Mesendoderm (in vitro differentiated cells): ENCODE data around the gene PTTG1.
A peak's percentile ranks its signal among the peaks of the same experiment; 100 is the strongest.
"Not testable (repeated sequence)": the region's sequence is repeated elsewhere in the genome, so short reads cannot be mapped to it uniquely, and the experiment has no call there.

Experiments used
- DNase-seq: peaks from one replicate; pipeline ENCODE4 v3.0.0; 2013
- H2AK5ac ChIP-seq: 2 replicates; pipeline ENCODE4 v1.6.1; 2013; ENCODE audit warnings: low read length, inconsistent platforms
- H2BK120ac ChIP-seq: 2 replicates; pipeline ENCODE4 v1.6.1; 2013; ENCODE audit warnings: low read depth, mild to moderate bottlenecking, low read length, moderate library complexity, mixed read lengths
- H2BK15ac ChIP-seq: replicated peaks from 2 replicates; pipeline ENCODE4 v1.6.1; 2013; ENCODE audit warnings: low read depth, mild to moderate bottlenecking, moderate library complexity
- H2BK5ac ChIP-seq: 2 replicates; pipeline ENCODE4 v1.6.1; 2013; ENCODE audit warnings: low read length, inconsistent platforms
- H3K18ac ChIP-seq: 2 replicates; pipeline ENCODE4 v1.6.1; 2013; ENCODE audit warnings: mild to moderate bottlenecking, low read length, mixed read lengths
- H3K23ac ChIP-seq: one replicate; pipeline ENCODE4 v1.6.1; 2013; ENCODE audit warnings: low read length
- H3K27ac ChIP-seq: 2 replicates; pipeline ENCODE4 v1.5.1; 2013; ENCODE audit warnings: low read depth, mild to moderate bottlenecking, inconsistent platforms, low read length, moderate library complexity
- H3K27me3 ChIP-seq: 2 replicates; pipeline ENCODE4 v1.6.1; 2013; ENCODE audit warnings: low read length, control low read depth, mild to moderate bottlenecking, inconsistent platforms; ENCODE audit not compliant: insufficient read depth, poor library complexity
- H3K36me3 ChIP-seq: 2 replicates; pipeline ENCODE4 v1.6.1; 2013; ENCODE audit warnings: low read length, inconsistent platforms; ENCODE audit not compliant: control insufficient read depth, insufficient read depth
- H3K4ac ChIP-seq: one replicate; pipeline ENCODE4 v1.6.1; 2013; ENCODE audit warnings: low read depth, mild to moderate bottlenecking, low read length, moderate library complexity
- H3K4me1 ChIP-seq: 2 replicates; pipeline ENCODE4 v1.6.1; 2013; ENCODE audit warnings: low read depth, low read length, inconsistent platforms; ENCODE audit not compliant: control insufficient read depth
- H3K4me2 ChIP-seq: 2 replicates; pipeline ENCODE4 v1.6.1; 2013; ENCODE audit warnings: low read length
- H3K4me3 ChIP-seq: 2 replicates; pipeline ENCODE4 v1.5.1; 2013; ENCODE audit warnings: mild to moderate bottlenecking, low read length
- H3K56ac ChIP-seq: one replicate; pipeline ENCODE4 v1.6.1; 2013; ENCODE audit warnings: low read length
- H3K79me1 ChIP-seq: 2 replicates; pipeline ENCODE4 v1.6.1; 2013; ENCODE audit warnings: low read length, inconsistent platforms
- H3K79me2 ChIP-seq: 2 replicates; pipeline ENCODE4 v1.6.1; 2013; ENCODE audit warnings: mild to moderate bottlenecking, low read length; ENCODE audit not compliant: control insufficient read depth, insufficient read depth
- H3K9ac ChIP-seq: 2 replicates; pipeline ENCODE4 v1.6.1; 2013; ENCODE audit warnings: low read length, inconsistent platforms
- H4K5ac ChIP-seq: one replicate; pipeline ENCODE4 v1.6.1; 2013; ENCODE audit warnings: low read length
- H4K8ac ChIP-seq: one replicate; pipeline ENCODE4 v1.6.1; 2013; ENCODE audit warnings: low read depth, mild to moderate bottlenecking, control low read depth, low read length, moderate library complexity
- WGBS: extraction: QIAGEN DNeasy Blood & Tissue Kit; methylation state at CpG from one replicate; pipeline ENCODE4 v1.1.7; 2013; ENCODE audit warnings: low lambda C conversion rate, missing lambda C conversion rate; ENCODE audit not compliant: insufficient coverage; ENCODE audit errors: extremely low coverage; 5-methylcytosine and 5-hydroxymethylcytosine counted together

Gene PTTG1

GRCh38 chr5:160432196-160432595 is 10.5 kb downstream of the PTTG1 start:
- Histone ChIP-seq H2BK15ac (no peak overlapping the region), H3K23ac (no peak overlapping the region), H3K27ac (no peak overlapping the region), H2BK120ac (no peak overlapping the region), H3K56ac (no peak overlapping the region), H3K4me2 (no peak overlapping the region), H3K79me1 (no peaks in the 10 kb centered on the region), H3K79me2 (no peaks in the 10 kb centered on the region), H3K36me3 (peaks cover 5% of the 10 kb centered on the region), H2BK5ac (no peak overlapping the region), H3K4ac (no peak overlapping the region), H4K5ac (no peak overlapping the region), H3K9ac (no peak overlapping the region), H3K4me3 (no peak overlapping the region), H2AK5ac (no peak overlapping the region), H3K27me3 (no peaks in the 10 kb centered on the region), H4K8ac (no peak overlapping the region), H3K18ac (no peak overlapping the region), H3K4me1 (no peaks in the 10 kb centered on the region)
- DNase-seq = no peak
- WGBS = no CpG with 5 or more reads among the region's 4 CpGs

DNA sequence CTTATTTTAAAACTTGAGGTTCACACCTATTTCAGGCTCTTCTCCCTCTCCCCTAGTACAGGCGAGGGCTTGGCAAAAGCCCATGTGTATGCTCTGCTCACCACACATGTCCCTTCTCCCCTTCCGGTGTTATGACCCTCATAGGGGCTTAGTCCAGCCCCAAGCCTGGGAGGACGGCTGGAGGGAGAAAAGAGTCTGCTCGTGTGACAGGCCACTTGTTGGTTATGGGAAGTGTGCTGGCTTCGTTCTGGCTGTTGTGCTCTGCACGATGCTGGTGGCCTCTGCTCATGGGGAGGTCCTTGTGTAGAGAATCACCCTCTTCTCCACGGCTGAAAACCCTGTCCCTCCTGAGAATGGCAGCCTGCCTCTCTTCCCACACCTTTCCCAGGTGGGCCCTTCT is 11.1 kb downstream of the PTTG1 start:
- no CpG with 5 or more reads among the region's 7 CpGs for WGBS
- H3K27me3 ChIP-seq = no peaks in the 10 kb centered on the region
- no peak overlapping the region for H3K4me3 ChIP-seq
- no peak for DNase-seq
- H3K4ac ChIP-seq = no peak overlapping the region
- no peak overlapping the region for H3K23ac ChIP-seq
- H2BK120ac ChIP-seq = no peak overlapping the region
- H2BK5ac ChIP-seq = no peak overlapping the region
- H2BK15ac ChIP-seq = no peak overlapping the region
- no peaks in the 10 kb centered on the region for H3K79me1 ChIP-seq
- H3K27ac ChIP-seq = no peak overlapping the region
- H2AK5ac ChIP-seq = no peak overlapping the region
- H3K9ac ChIP-seq = no peak overlapping the region
- no peaks in the 10 kb centered on the region for H3K79me2 ChIP-seq
- H3K4me2 ChIP-seq = no peak overlapping the region
- no peak overlapping the region for H3K56ac ChIP-seq
- H4K8ac ChIP-seq = no peak overlapping the region
- H4K5ac ChIP-seq = no peak overlapping the region
- no peaks in the 10 kb centered on the region for H3K36me3 ChIP-seq
- H3K4me1 ChIP-seq = no peaks in the 10 kb centered on the region
- no peak overlapping the region for H3K18ac ChIP-seq

GRCh38 chr5:160434022-160434531 is 12.4 kb downstream of the PTTG1 start:
- no peak overlapping the region for H3K4me3 ChIP-seq
- H2BK15ac ChIP-seq = no peak overlapping the region

DNA sequence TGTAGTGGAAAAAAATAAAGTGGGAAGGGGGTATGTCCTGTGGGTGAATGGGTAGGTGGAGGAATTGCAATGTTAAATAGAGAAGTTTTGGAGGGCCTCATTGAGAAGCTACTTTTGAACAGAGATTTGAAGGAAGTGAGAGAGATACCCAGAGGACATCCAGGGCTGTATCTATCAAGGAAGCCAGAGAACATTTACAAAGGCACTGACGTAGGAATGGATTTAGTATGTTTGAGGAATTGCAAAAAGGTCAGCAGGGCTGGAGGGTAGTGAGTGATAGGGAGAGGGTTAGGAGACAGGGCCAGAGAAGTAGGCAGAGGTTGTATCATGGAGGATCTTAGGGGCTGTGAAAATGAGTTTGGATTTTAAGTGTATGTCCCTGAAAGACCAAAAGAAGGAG is 13.9 kb downstream of the PTTG1 start:
- DNase-seq = no peak
- no peak overlapping the region for H3K9ac ChIP-seq
- no peak overlapping the region for H3K4me2 ChIP-seq
- no peaks in the 10 kb centered on the region for H3K4me1 ChIP-seq
- H3K4me3 ChIP-seq = no peak overlapping the region
- no peak overlapping the region for H2AK5ac ChIP-seq
- H3K4ac ChIP-seq = no peak overlapping the region
- WGBS = no CpG with 5 or more reads among the region's 1 CpG
- H3K18ac ChIP-seq = no peak overlapping the region
- no peaks in the 10 kb centered on the region for H3K27me3 ChIP-seq
- no peak overlapping the region for H2BK15ac ChIP-seq
- H2BK120ac ChIP-seq = no peak overlapping the region
- H3K56ac ChIP-seq = no peak overlapping the region
- no peaks in the 10 kb centered on the region for H3K79me1 ChIP-seq
- H3K23ac ChIP-seq = no peak overlapping the region
- no peaks in the 10 kb centered on the region for H3K36me3 ChIP-seq
- H3K27ac ChIP-seq = no peak overlapping the region
- no peak overlapping the region for H2BK5ac ChIP-seq
- H4K8ac ChIP-seq = no peak overlapping the region
- no peak overlapping the region for H4K5ac ChIP-seq
- no peaks in the 10 kb centered on the region for H3K79me2 ChIP-seq

More at GRCh38 chr5:160434022-160434531, 12.4 kb downstream of the PTTG1 start:
- H2AK5ac ChIP-seq = no peak overlapping the region
- no peak overlapping the region for H3K9ac ChIP-seq
- H4K5ac ChIP-seq = no peak overlapping the region
- H3K4me1 ChIP-seq = no peaks in the 10 kb centered on the region
- no peak overlapping the region for H2BK120ac ChIP-seq
- H3K36me3 ChIP-seq = no peaks in the 10 kb centered on the region
- H3K27me3 ChIP-seq = no peaks in the 10 kb centered on the region
- no peak overlapping the region for H2BK5ac ChIP-seq
- no peaks in the 10 kb centered on the region for H3K79me2 ChIP-seq
- no peak overlapping the region for H3K23ac ChIP-seq
- H3K4me2 ChIP-seq = no peak overlapping the region
- H3K79me1 ChIP-seq = no peaks in the 10 kb centered on the region
- H3K18ac ChIP-seq = no peak overlapping the region
- WGBS = no CpG with 5 or more reads among the region's 9 CpGs
- DNase-seq = peak; percentile 67
- H3K56ac ChIP-seq = no peak overlapping the region
- H3K27ac ChIP-seq = no peak overlapping the region
- H3K4ac ChIP-seq = no peak overlapping the region
- no peak overlapping the region for H4K8ac ChIP-seq

DNA sequence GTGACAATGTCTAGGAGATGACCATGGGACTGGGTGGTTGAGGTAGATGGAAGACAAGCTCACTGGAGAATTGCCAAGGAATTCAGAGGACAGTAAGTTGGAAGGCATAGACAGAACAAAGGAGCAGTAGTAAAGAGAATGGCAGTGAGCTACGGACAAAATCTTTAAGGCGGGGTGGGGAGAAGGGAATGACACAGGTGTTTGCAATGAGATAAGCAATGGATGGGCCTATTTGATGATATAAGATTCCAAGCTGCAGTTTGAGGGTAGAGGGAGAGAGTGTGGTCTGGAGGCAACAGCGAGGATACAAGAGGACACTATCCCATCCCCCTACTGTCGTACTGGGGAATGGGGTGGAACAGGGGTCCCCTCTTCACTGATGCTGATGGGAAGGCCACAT is 14.4 kb downstream of the PTTG1 start:
- DNase-seq = no peak
- H3K23ac ChIP-seq = no peak overlapping the region
- H4K5ac ChIP-seq = no peak overlapping the region
- H2AK5ac ChIP-seq = no peak overlapping the region
- H3K4ac ChIP-seq = no peak overlapping the region
- H3K4me1 ChIP-seq = no peaks in the 10 kb centered on the region
- no peak overlapping the region for H3K56ac ChIP-seq
- H3K27ac ChIP-seq = no peak overlapping the region
- no CpG with 5 or more reads among the region's 4 CpGs for WGBS
- H3K4me3 ChIP-seq = no peak overlapping the region
- H3K9ac ChIP-seq = no peak overlapping the region
- H3K79me1 ChIP-seq = no peaks in the 10 kb centered on the region
- H3K18ac ChIP-seq = no peak overlapping the region
- H3K4me2 ChIP-seq = no peak overlapping the region
- no peaks in the 10 kb centered on the region for H3K27me3 ChIP-seq
- no peak overlapping the region for H2BK5ac ChIP-seq
- H3K79me2 ChIP-seq = no peaks in the 10 kb centered on the region
- no peaks in the 10 kb centered on the region for H3K36me3 ChIP-seq
- H2BK120ac ChIP-seq = no peak overlapping the region
- H4K8ac ChIP-seq = no peak overlapping the region
- H2BK15ac ChIP-seq = no peak overlapping the region

DNA sequence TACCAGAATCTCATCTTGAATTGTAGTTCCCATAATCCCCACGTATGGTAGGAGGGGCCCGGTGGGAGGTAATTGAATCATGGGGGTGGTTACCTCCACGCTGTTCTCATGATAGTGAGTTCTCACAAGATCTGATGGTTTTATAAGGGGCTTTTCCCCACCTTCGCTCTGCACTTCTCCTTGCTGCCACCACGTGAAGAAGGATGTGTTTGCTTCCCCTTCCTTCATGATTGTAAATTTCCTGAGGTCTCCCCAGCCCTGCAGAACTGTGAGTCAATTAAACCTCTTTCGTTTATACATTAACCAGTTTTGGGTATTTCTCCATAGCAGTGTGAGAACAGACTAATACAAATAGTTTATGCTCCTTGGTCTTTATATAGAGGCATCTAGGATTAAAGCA is 15.0 kb downstream of the PTTG1 start:
- not testable (repeated sequence) for DNase-seq, H4K8ac ChIP-seq, H4K5ac ChIP-seq, H2BK15ac ChIP-seq, H3K18ac ChIP-seq, H3K56ac ChIP-seq, H2AK5ac ChIP-seq, H3K4me1 ChIP-seq, H3K27me3 ChIP-seq, H2BK5ac ChIP-seq, H3K79me2 ChIP-seq, H3K4ac ChIP-seq, H3K27ac ChIP-seq, H3K9ac ChIP-seq, H3K36me3 ChIP-seq, H2BK120ac ChIP-seq, H3K23ac ChIP-seq, H3K4me3 ChIP-seq, H3K79me1 ChIP-seq, H3K4me2 ChIP-seq
- no CpG with 5 or more reads among the region's 6 CpGs for WGBS
